Breast epithelium (tissue), 4 donors: ENCODE measurements around the gene ZNF512B. TPM values are rescaled to one million over a fixed set of nuclear protein-coding genes. Genes with fewer than 3 reads are reported as not detected.
A peak's percentile ranks its signal among the peaks of the same experiment; 100 is the strongest.
"Not testable (repeated sequence)": the region's sequence is repeated elsewhere in the genome, so short reads cannot be mapped to it uniquely, and the experiment has no call there.

Experiments used
- DNase-seq, 2 donors: peaks; one replicate each; pipeline ENCODE4 v3.0.0-alpha.2; 2019; ENCODE audit warnings: low spot score in 2 of 2
- H3K27ac ChIP-seq, 2 donors: fragments of 200-600 bp; sonication (generic) in 1 of 2; one replicate each; pipeline ENCODE4 v1.5.1; 2016 to 2019; ENCODE audit warnings: mild to moderate bottlenecking in 1 of 2
- H3K27me3 ChIP-seq, 2 donors: fragments of 200-600 bp; sonication (generic) in 1 of 2; one replicate each; pipeline versions ENCODE4 v1.5.1 to v1.6.0; 2017 to 2019; ENCODE audit warnings: control low read depth in 1 of 2, mild to moderate bottlenecking in 1 of 2
- H3K36me3 ChIP-seq: fragments of 200-600 bp; one replicate; pipeline ENCODE4 v1.5.1; 2019
- H3K4me1 ChIP-seq, 2 donors: fragments of 200-600 bp; sonication (generic); one replicate each; pipeline ENCODE4 v1.5.1; 2016 to 2019; ENCODE audit warnings: control low read depth in 1 of 2
- H3K4me3 ChIP-seq, 3 donors: fragments of 200-600 bp; sonication (generic); 1 replicate in 2 of 3; 2 replicates in 1 of 3; pipeline ENCODE4 v1.5.1; 2016 to 2019; ENCODE audit warnings: mild to moderate bottlenecking in 3 of 3, moderate library complexity in 2 of 3
- H3K9me3 ChIP-seq, 2 donors: fragments of 200-600 bp; sonication (generic) in 1 of 2; one replicate each; pipeline ENCODE4 v1.5.1; 2016 to 2019; ENCODE audit warnings: control low read depth in 1 of 2
- CTCF ChIP-seq, 3 donors: fragments of 450-650 bp; IDR thresholded peaks; one replicate each; pipeline ENCODE4 v1.5.1; 2016 to 2017; ENCODE audit warnings: antibody characterized with exemption in 3 of 3, mild to moderate bottlenecking in 3 of 3, moderate library complexity in 3 of 3
- POLR2A ChIP-seq: fragments of 450-650 bp; IDR thresholded peaks from one replicate; pipeline ENCODE4 v1.6.1; 2016; ENCODE audit warnings: antibody characterized with exemption, mild to moderate bottlenecking, moderate library complexity
- POLR2AphosphoS5 ChIP-seq, 3 donors: sonication (generic); formaldehyde crosslinking; IDR thresholded peaks; one replicate each; pipeline ENCODE4 v1.6.1; 2017; ENCODE audit warnings: antibody characterized with exemption in 3 of 3
- intact Hi-C: fragments of 100-400 bp; cut with DNase I; formaldehyde crosslinking; loops from one replicate; pipeline ENCODE4 v1.15.1; 2023; ENCODE audit warnings: low total_unique reads
- total RNA-seq, 3 donors: library from RNA; depleted of rRNA; stranded (reverse); fragments of >200 nt; gene quantifications; one replicate each; pipeline ENCODE4 v1.1.0, GENCODE V29; 2016

ZNF512B gene
- total RNA-seq, 3 donors from 2014 or later, result 5.8 to 12.7 (median 9.2) TPM

- intact Hi-C loops, result loop anchor here (5.0 to 10.0 kb wide), 2 partner anchors 78 to 435 kb away; partner anchors contain the start of genes DNAJC5 and PTK6
- DNase-seq, result peak in 1 of 2 donors; percentile 17
- no peak overlapping the region for H3K27ac ChIP-seq
- H3K27me3 ChIP-seq, result no peaks in the 10 kb centered on the region
- no peaks in the 10 kb centered on the region for H3K9me3 ChIP-seq
- TF ChIP-seq POLR2A (no peak), CTCF (IDR thresholded peaks at IDR 0.05) (no peak), POLR2AphosphoS5 (IDR thresholded peaks at IDR 0.05) (no peak)
- H3K36me3 ChIP-seq, result no peaks in the 10 kb centered on the region
- peaks cover 0 to 10% of the 10 kb centered on the region in 2 donors for H3K4me1 ChIP-seq
- no peak overlapping the region for H3K4me3 ChIP-seq
Measured at GRCh38 chr20:63972312-63973159, 2.8 kb upstream of the ZNF512B start.

GRCh38 chr20:63971960-63972311 lies 2.2 kb upstream of the ZNF512B start:
- H3K4me3 ChIP-seq, H3K4me1 ChIP-seq, H3K9me3 ChIP-seq, H3K27me3 ChIP-seq, DNase-seq, H3K36me3 ChIP-seq, H3K27ac ChIP-seq: not testable (repeated sequence)
- intact Hi-C loops, result loop anchor here (5.0 to 10.0 kb wide), 2 partner anchors 77 to 435 kb away; partner anchors contain the start of genes DNAJC5 and PTK6

- TF ChIP-seq POLR2AphosphoS5 (IDR thresholded peaks at IDR 0.05), result no peak
- no peak for TF ChIP-seq CTCF (IDR thresholded peaks at IDR 0.05)
- no peak for TF ChIP-seq POLR2A
- H3K27ac ChIP-seq, result peak overlapping the region in 1 of 2 donors; percentile 58
- H3K4me1 ChIP-seq, result peaks cover 0 to 10% of the 10 kb centered on the region in 2 donors
- peaks cover 0 to 8% of the 10 kb centered on the region in 2 donors for H3K9me3 ChIP-seq
- no peaks in the 10 kb centered on the region for H3K36me3 ChIP-seq
- DNase-seq, result no peak
- H3K4me3 ChIP-seq, result peak overlapping the region in 1 of 3 donors; percentile 92
- intact Hi-C loops, result loop anchor here (5.0 to 10.0 kb wide), 2 partner anchors 76 to 434 kb away; partner anchors contain the start of genes DNAJC5 and PTK6
- H3K27me3 ChIP-seq, result no peaks in the 10 kb centered on the region
Measured at GRCh38 chr20:63970714-63971431, 1.1 kb upstream of the ZNF512B start.

- Histone ChIP-seq H3K9me3 (peaks cover 0 to 15% of the 10 kb centered on the region in 2 donors), H3K4me3 (peak overlapping the region; percentile 52 to 92 (median 69)), H3K27ac (peak overlapping the region; percentile 72 to 79), H3K27me3 (no peaks in the 10 kb centered on the region), H3K36me3 (no peaks in the 10 kb centered on the region), H3K4me1 (peaks cover 0 to 10% of the 10 kb centered on the region in 2 donors)
- intact Hi-C loops, result no loop called here
- no peak for TF ChIP-seq CTCF (IDR thresholded peaks at IDR 0.05)
- peak in 1 of 2 donors; percentile 19 for DNase-seq
Measured at GRCh38 chr20:63968928-63969760, 586 bp downstream of the ZNF512B start.
